Measurements from ENCODE around the gene KREMEN1.

The KREMEN1 gene

DNA sequence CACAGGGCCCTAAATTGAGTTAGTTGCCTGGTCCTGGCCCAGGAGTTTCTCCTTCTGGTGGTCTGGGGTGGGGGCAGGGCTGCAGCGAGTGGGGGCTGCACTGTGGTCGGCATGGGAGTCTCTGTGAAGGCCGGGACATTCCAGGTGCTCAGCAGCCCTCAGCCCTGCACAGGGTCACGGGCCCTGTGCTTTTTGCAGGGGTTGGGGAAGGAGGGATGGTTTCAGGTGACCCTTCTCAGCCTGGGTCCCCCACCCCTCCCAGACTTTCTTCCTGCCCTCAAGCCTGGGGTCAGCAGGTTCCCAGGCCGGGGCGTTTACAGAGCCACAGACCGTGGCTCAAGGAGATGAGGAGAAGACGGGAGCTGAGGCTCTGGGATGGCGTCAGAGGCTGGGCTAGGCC lies 140.7 kb downstream of the KREMEN1 start:
- Histone ChIP-seq H3K9me3 (replicated peaks in 1 of 11) (no peaks in the 10 kb centered on the region), H3K4me1 (peaks cover 12 to 21% (median 18%) of the 10 kb centered on the region in 10 experiments)

DNA sequence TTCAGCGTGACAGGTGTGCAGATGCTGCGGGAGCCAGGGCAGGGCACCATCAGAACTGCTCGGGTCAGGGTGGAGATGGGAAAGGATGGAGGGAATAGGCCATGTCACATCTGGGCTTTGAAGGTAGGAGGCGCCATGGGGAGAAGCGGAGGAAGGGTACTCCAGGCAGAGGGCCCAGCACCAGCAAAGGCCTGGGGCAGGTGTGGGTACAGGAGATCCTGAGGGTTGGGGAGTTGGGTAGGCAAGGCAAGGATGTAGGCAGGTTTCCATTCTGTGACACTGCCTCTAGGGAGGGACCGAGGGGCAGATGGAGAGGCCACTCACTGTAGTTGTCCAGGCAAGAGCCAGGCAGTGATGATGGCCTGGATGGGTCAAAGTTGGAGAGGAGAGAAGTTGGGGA lies 141.4 kb downstream of the KREMEN1 start:
- H3K4me2 ChIP-seq, result no peak overlapping the region
- H3K9ac ChIP-seq, result no peak overlapping the region
- H3K27me3 ChIP-seq, result peaks cover 22 to 95% (median 66%) of the 10 kb centered on the region in 11 experiments
- peaks cover 4 to 14% (median 11%) of the 10 kb centered on the region in 10 experiments for H3K4me1 ChIP-seq
- no peak for TF ChIP-seq Cebpa-rat (IDR thresholded peaks at IDR 0.05)
- H3K36me3 ChIP-seq, result no peaks in the 10 kb centered on the region
- peaks cover 0 to 73% (median 24%) of the 10 kb centered on the region in 11 experiments; a peak in 17 of 22 replicates for H4K20me1 ChIP-seq
- no peaks in the 10 kb centered on the region for H3K9me3 ChIP-seq (replicated peaks in 1 of 11)
- H3K27ac ChIP-seq, result no peak overlapping the region
- H3K4me3 ChIP-seq, result no peak overlapping the region

More for the DNA sequence above, 140.7 kb downstream of the KREMEN1 start:
- peaks cover 0 to 73% (median 31%) of the 10 kb centered on the region in 11 experiments; a peak in 18 of 22 replicates for H4K20me1 ChIP-seq
- H3K4me2 ChIP-seq, result no peak overlapping the region
- H3K27me3 ChIP-seq, result peaks cover 29 to 95% (median 72%) of the 10 kb centered on the region in 11 experiments
- H3K9ac ChIP-seq, result no peak overlapping the region
- no peaks in the 10 kb centered on the region for H3K36me3 ChIP-seq
- TF ChIP-seq Cebpa-rat (IDR thresholded peaks at IDR 0.05), result no peak
- no peak overlapping the region for H3K4me3 ChIP-seq
- no peak overlapping the region for H3K27ac ChIP-seq

DNA sequence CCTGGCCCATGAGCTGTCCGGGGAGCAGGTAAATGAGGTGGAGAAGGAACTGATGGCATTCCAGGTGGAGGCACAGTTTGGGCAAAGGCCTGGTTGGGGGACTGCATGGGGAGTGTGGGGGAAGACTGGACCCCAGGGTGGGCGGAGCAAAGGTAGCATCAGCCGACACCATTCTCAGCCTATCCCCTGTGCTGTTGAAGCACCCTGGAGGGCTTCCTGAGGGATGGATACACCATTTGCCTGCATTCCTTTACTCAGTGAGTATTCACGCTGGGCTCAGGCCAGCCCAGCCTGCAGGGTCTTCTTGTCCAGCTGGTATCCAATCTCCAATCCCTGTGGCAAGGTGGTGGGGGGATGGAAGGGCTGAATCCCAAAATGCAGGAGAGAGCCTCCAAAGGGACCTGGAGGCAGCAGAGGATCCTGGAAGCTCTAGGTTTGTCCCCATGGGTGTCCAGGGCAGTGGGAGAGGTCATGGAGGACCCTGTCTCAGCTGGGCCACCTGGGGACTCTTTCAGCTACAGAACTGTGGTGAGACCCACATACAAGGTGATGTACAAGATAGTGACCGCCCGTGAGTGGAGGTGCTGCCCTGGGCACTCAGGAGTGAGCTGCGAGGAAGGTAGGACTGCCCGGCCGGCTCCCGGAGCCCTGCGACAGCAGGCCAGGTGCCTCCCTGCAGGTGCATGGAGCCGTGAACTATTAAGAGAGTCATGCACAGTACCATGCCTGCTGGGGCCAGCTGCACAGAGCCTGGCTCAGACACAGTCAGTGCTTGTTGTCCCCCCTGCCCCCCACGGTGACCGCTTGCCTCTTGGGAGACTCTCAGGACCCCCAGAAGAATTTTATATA lies 142.4 kb downstream of the KREMEN1 start:
- no peak overlapping the region for H3K9ac ChIP-seq
- H4K20me1 ChIP-seq, result peaks cover 0 to 65% (median 16%) of the 10 kb centered on the region in 11 experiments; a peak in 12 of 22 replicates
- H3K4me1 ChIP-seq, result peaks cover 0 to 10% (median 5%) of the 10 kb centered on the region in 10 experiments; a peak in 10 of 20 replicates
- no peak overlapping the region for H3K27ac ChIP-seq
- peaks cover 14 to 90% (median 56%) of the 10 kb centered on the region in 11 experiments; a peak in 21 of 22 replicates for H3K27me3 ChIP-seq
- no peak for TF ChIP-seq Cebpa-rat (IDR thresholded peaks at IDR 0.05)
- H3K36me3 ChIP-seq, result no peaks in the 10 kb centered on the region
- no peak overlapping the region for H3K4me2 ChIP-seq
- no peaks in the 10 kb centered on the region for H3K9me3 ChIP-seq (replicated peaks in 1 of 11)
- no peak overlapping the region for H3K4me3 ChIP-seq

DNA sequence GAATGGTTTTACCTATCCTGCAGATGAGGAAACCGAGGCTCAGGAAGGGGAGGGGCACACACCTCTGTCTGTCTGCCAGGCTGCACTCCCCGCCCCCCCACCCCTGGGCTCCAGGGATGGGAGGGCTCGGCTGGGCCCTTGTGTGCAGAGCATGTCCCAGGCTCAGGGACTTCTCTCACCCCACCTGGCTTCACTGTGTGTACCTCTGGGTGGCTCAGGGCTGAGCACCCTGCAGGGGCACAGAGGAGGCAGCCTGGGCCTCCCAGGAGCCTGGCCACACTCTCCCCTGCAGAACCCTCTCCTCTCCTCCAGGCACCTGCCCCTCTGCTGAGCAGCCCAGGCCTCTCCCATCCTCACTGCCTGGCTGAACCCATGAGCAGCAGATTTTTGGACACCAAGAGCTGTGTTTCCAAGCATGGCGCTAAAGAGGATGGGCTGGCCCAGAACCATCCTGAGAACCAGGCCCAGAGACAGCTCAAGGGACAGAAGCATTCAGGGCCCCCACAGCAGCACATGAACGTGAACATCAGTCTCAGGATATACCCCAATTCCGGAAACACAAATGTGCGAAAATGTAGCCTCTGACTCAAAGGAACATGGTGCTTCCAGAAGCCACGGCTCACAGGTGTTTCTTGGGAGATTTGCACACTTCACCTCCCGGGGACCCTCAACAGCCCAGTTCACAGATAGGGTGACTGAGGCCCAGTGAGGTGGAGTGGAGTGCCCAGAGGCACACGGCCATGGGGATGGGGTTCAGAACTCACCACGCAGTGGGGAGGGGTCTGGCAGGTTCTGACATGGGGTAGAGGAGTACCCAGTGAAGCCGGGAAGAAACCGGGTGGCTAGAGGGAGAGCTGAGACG lies 143.4 kb downstream of the KREMEN1 start:
- H4K20me1 ChIP-seq, result peaks cover 0 to 58% (median 16%) of the 10 kb centered on the region in 11 experiments; a peak in 12 of 22 replicates
- no peak for TF ChIP-seq Cebpa-rat (IDR thresholded peaks at IDR 0.05)

DNA sequence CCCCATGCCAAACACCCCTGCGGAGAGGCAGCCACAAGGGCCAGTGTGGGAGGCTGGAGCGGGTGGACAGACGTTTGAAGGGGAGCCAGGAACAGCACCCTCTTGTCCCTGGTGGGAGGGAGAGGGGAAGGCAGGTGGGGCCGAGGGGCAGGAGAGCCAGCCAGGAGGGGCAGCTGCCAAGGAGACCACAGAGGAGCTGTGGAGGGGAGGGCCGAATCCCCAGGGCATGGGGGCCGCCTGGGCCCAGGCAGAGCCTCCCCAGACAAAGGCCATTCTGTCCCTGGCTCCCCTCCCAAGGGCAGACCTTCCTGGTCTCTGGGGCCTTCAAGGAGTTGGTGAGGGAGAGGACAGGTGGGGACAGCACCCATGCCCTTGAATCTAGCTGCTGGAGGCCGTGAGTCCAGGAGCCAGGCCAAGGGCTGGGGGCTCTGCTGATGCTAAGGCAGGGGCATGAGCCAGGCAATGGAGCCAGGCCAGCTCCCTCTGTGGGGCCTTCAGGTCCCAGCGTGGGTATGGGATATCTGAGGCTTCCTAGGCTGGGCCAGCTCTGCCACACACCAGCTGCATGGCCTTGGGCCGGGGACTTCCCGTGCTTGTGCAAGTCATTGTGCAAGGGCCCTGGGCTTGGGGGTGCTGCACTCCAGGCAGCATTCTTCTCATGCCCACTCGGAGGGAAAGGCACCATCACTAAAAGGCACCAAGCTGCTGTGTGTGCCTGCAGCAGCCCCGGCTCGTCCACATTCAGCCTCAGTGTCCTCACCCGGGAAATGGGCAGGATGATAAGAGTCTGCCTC lies 144.2 kb downstream of the KREMEN1 start:
- Histone ChIP-seq H3K4me2 (peak overlapping the region in 8 of 11 experiments; percentile 13 to 49 (median 28); a peak in 12 of 22 replicates), H4K20me1 (peaks cover 0 to 50% (median 16%) of the 10 kb centered on the region in 11 experiments; a peak in 11 of 22 replicates), H3K27ac (peak overlapping the region in 6 of 11 experiments; percentile 16 to 53 (median 26); a peak in 6 of 22 replicates), H3K9ac (no peak overlapping the region), H3K27me3 (peaks cover 1 to 72% (median 37%) of the 10 kb centered on the region in 11 experiments; a peak in 17 of 22 replicates), H3K9me3 (replicated peaks in 1 of 11) (no peaks in the 10 kb centered on the region), H3K4me1 (peaks cover 0 to 10% (median 5%) of the 10 kb centered on the region in 10 experiments; a peak in 10 of 20 replicates), H3K4me3 (no peak overlapping the region), H3K36me3 (no peaks in the 10 kb centered on the region)
- peak in 4 of 11 experiments; percentile 29 to 47 (median 42); a peak in 2 of 22 replicates for TF ChIP-seq Cebpa-rat (IDR thresholded peaks at IDR 0.05)

More for the DNA sequence above, 143.4 kb downstream of the KREMEN1 start:
- Histone ChIP-seq H3K36me3 (no peaks in the 10 kb centered on the region), H3K9me3 (replicated peaks in 1 of 11) (no peaks in the 10 kb centered on the region), H3K4me3 (no peak overlapping the region), H3K27me3 (peaks cover 9 to 80% (median 46%) of the 10 kb centered on the region in 11 experiments; a peak in 18 of 22 replicates), H3K27ac (peak overlapping the region in 5 of 11 experiments; percentile 16 to 53 (median 28); a peak in 4 of 22 replicates), H3K4me2 (peak overlapping the region in 1 of 11 experiments; percentile 28; a peak in 1 of 22 replicates), H3K9ac (no peak overlapping the region), H3K4me1 (peaks cover 0 to 10% (median 5%) of the 10 kb centered on the region in 10 experiments; a peak in 10 of 20 replicates)

Data from BLaER1 treated with 17β-estradiol and CSF1 and Interleukin-3, amounts not matched to agents 10 nM and 100 nM (cell line).